Mucosa of stomach (tissue), 1 donor: Measurements from ENCODE around the gene GHRH.

Experiments
- H3K27me3 ChIP-seq: one replicate; pipeline ENCODE4 v1.7.0; 2013; ENCODE audit warnings: mild to moderate bottlenecking, low read length; ENCODE audit not compliant: control insufficient read depth, insufficient read depth
- H3K36me3 ChIP-seq: one replicate; pipeline ENCODE4 v1.7.0; 2013; ENCODE audit warnings: low read length; ENCODE audit not compliant: control insufficient read depth, insufficient read depth
- H3K4me1 ChIP-seq: one replicate; pipeline ENCODE4 v1.7.0; 2013; ENCODE audit warnings: mild to moderate bottlenecking, low read length; ENCODE audit not compliant: control insufficient read depth, insufficient read depth
- H3K4me3 ChIP-seq: one replicate; pipeline ENCODE4 v1.7.0; 2013; ENCODE audit warnings: low read length
- H3K9ac ChIP-seq: one replicate; pipeline ENCODE4 v1.7.0; 2013; ENCODE audit warnings: mild to moderate bottlenecking, low read length, moderate library complexity
- H3K9me3 ChIP-seq: one replicate; pipeline ENCODE4 v1.7.0; 2013; ENCODE audit warnings: mild to moderate bottlenecking, low read length, moderate library complexity; ENCODE audit not compliant: control insufficient read depth
- donor health status: Pancreatic carcinoma.

The GHRH gene

DNA sequence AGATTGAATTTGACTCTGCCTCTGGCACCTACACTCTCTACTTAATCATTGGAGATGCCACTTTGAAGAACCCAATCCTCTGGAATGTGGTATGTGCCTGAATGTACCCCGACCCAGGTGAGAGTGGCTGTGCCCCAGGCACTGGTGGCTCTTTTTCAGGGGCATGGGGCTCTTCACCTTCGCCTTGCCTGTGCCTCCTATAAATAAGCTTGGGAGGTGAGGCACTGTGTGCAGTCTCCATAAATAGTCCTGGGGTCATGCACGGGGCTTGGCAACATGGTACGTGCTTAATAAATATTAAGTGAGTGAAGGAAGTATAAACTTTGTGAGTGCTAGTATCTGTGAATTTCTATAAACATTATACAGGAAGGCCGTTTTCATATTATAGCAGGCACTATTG is 33.0 kb downstream of the GHRH start:
- H3K36me3 ChIP-seq, result peaks cover 26% of the 10 kb centered on the region

GRCh38 chr20:37228082-37228481 is 33.5 kb downstream of the GHRH start:
- Histone ChIP-seq H3K9me3 (no peaks in the 10 kb centered on the region), H3K36me3 (peaks cover 26% of the 10 kb centered on the region), H3K4me1 (no peaks in the 10 kb centered on the region), H3K4me3 (no peak overlapping the region), H3K27me3 (no peaks in the 10 kb centered on the region), H3K9ac (no peak overlapping the region)

More for the DNA sequence above, 33.0 kb downstream of the GHRH start:
- H3K27me3 ChIP-seq, result no peaks in the 10 kb centered on the region
- H3K9me3 ChIP-seq, result no peaks in the 10 kb centered on the region
- no peaks in the 10 kb centered on the region for H3K4me1 ChIP-seq
- H3K9ac ChIP-seq, result no peak overlapping the region
- H3K4me3 ChIP-seq, result no peak overlapping the region

GRCh38 chr20:37226889-37227288 is 34.7 kb downstream of the GHRH start:
- Histone ChIP-seq H3K9ac (no peak overlapping the region), H3K36me3 (peaks cover 22% of the 10 kb centered on the region), H3K9me3 (no peaks in the 10 kb centered on the region), H3K27me3 (no peaks in the 10 kb centered on the region), H3K4me3 (no peak overlapping the region), H3K4me1 (no peaks in the 10 kb centered on the region)

- Histone ChIP-seq H3K36me3 (peaks cover 22% of the 10 kb centered on the region), H3K27me3 (no peaks in the 10 kb centered on the region), H3K9ac (no peak overlapping the region), H3K4me1 (no peaks in the 10 kb centered on the region), H3K4me3 (no peak overlapping the region), H3K9me3 (no peaks in the 10 kb centered on the region)
These were observed 36.5 kb downstream of the GHRH start for GRCh38 chr20:37225146-37225545.

- no peaks in the 10 kb centered on the region for H3K27me3 ChIP-seq
- H3K9ac ChIP-seq, result no peak overlapping the region
- H3K36me3 ChIP-seq, result peaks cover 16% of the 10 kb centered on the region
- H3K4me3 ChIP-seq, result no peak overlapping the region
- H3K9me3 ChIP-seq, result no peaks in the 10 kb centered on the region
- no peaks in the 10 kb centered on the region for H3K4me1 ChIP-seq
These were observed 38.6 kb downstream of the GHRH start for GRCh38 chr20:37223053-37223452.

GRCh38 chr20:37222086-37222485 is 39.5 kb downstream of the GHRH start:
- Histone ChIP-seq H3K4me3 (no peak overlapping the region), H3K9ac (no peak overlapping the region), H3K4me1 (no peaks in the 10 kb centered on the region), H3K36me3 (peaks cover 16% of the 10 kb centered on the region), H3K9me3 (no peaks in the 10 kb centered on the region), H3K27me3 (no peaks in the 10 kb centered on the region)

GRCh38 chr20:37220731-37221130 is 40.9 kb downstream of the GHRH start:
- Histone ChIP-seq H3K4me3 (no peak overlapping the region), H3K9me3 (no peaks in the 10 kb centered on the region), H3K27me3 (no peaks in the 10 kb centered on the region), H3K36me3 (peaks cover 12% of the 10 kb centered on the region), H3K4me1 (no peaks in the 10 kb centered on the region), H3K9ac (no peak overlapping the region)

GRCh38 chr20:37219751-37220668 is 41.6 kb downstream of the GHRH start:
- H3K9me3 ChIP-seq, result no peaks in the 10 kb centered on the region
- H3K4me1 ChIP-seq, result no peaks in the 10 kb centered on the region
- no peak overlapping the region for H3K4me3 ChIP-seq
- peaks cover 7% of the 10 kb centered on the region for H3K36me3 ChIP-seq
- no peak overlapping the region for H3K9ac ChIP-seq
- no peaks in the 10 kb centered on the region for H3K27me3 ChIP-seq

- H3K9ac ChIP-seq, result no peak overlapping the region
- H3K27me3 ChIP-seq, result no peaks in the 10 kb centered on the region
- H3K4me3 ChIP-seq, result no peak overlapping the region
- no peaks in the 10 kb centered on the region for H3K36me3 ChIP-seq
- H3K4me1 ChIP-seq, result no peaks in the 10 kb centered on the region
- no peaks in the 10 kb centered on the region for H3K9me3 ChIP-seq
These were observed 42.6 kb downstream of the GHRH start for GRCh38 chr20:37218976-37219375.

- H3K4me1 ChIP-seq, result no peaks in the 10 kb centered on the region
- H3K27me3 ChIP-seq, result no peaks in the 10 kb centered on the region
- no peaks in the 10 kb centered on the region for H3K9me3 ChIP-seq
- no peaks in the 10 kb centered on the region for H3K36me3 ChIP-seq
- no peak overlapping the region for H3K9ac ChIP-seq
- H3K4me3 ChIP-seq, result no peak overlapping the region
These were observed 43.2 kb downstream of the GHRH start for GRCh38 chr20:37218441-37218840.

- H3K9ac ChIP-seq, result no peak overlapping the region
- no peaks in the 10 kb centered on the region for H3K4me1 ChIP-seq
- H3K9me3 ChIP-seq, result no peaks in the 10 kb centered on the region
- no peak overlapping the region for H3K4me3 ChIP-seq
- H3K27me3 ChIP-seq, result no peaks in the 10 kb centered on the region
- H3K36me3 ChIP-seq, result peaks cover 17% of the 10 kb centered on the region
These were observed 51.8 kb downstream of the GHRH start for GRCh38 chr20:37209661-37210314.

GRCh38 chr20:37209193-37209592 is 52.4 kb downstream of the GHRH start:
- H3K9me3 ChIP-seq, result no peaks in the 10 kb centered on the region
- no peaks in the 10 kb centered on the region for H3K27me3 ChIP-seq
- no peaks in the 10 kb centered on the region for H3K4me1 ChIP-seq
- H3K9ac ChIP-seq, result no peak overlapping the region
- no peak overlapping the region for H3K4me3 ChIP-seq
- H3K36me3 ChIP-seq, result peaks cover 23% of the 10 kb centered on the region
